ENCODE data around the gene SLC43A3. TPM values are rescaled to one million over a fixed set of nuclear protein-coding genes. Genes with fewer than 3 reads are reported as not detected.

Gene SLC43A3
- polyA plus RNA-seq, 1 donor, result 13.4 TPM

DNA sequence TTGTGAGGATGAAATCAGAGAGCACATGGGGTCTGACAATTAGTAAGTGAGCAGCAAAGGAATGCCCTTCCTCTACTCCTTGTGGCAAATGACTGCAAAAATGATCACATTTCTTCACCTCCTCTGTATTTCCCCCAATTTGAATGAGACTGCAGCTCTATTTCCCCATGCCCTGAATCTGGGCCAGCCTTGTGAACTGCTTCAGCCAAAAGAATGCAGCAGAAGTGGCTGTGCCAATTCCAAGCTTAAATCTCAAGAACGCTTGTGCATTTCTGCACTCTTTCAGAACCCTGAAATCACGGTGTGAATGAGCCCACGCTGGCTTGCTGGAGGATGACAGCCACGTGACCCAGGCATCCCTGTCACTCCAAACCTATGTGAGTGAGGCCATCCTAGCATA lies 9.9 kb downstream of the SLC43A3 start:
- no peaks in the 10 kb centered on the region for H3K4me1 ChIP-seq (ENCODE audit: control insufficient read depth, insufficient read depth, low read length)
- no CpG with 5 or more reads among the region's 4 CpGs for WGBS (ENCODE audit: insufficient coverage, low lambda C conversion rate)
- no peaks in the 10 kb centered on the region for H3K9me3 ChIP-seq (ENCODE audit: control insufficient read depth, low read depth, low read length)
- no peaks in the 10 kb centered on the region for H3K27me3 ChIP-seq (ENCODE audit: control insufficient read depth, insufficient read depth, low read length)
- H3K36me3 ChIP-seq (ENCODE audit: control insufficient read depth, insufficient read depth, low read length), result peaks cover 37% of the 10 kb centered on the region
- H3K27ac ChIP-seq (ENCODE audit: low read length), result no peak overlapping the region
- H3K4me3 ChIP-seq (ENCODE audit: low read length), result no peak overlapping the region
- no peak for DNase-seq

DNA sequence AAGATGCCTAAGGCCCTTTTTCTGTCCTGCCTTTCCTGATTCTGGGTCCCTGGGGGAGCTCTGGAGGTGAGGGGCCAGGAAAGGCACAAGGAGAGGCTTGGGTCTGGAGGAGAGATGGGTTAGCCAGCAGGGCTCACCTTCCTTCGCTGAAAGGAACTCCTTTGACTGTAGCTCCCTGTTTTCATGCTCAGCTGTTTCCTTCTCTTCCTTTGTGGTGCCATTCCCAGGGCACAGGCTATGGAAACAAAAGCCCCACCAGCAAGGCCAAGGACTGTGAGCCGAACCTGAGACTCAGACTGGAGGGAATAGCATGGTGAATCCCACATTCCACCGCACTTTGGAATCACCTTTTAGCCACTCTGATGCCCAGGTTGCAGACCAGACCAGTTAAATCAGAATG lies 10.5 kb downstream of the SLC43A3 start:
- WGBS (ENCODE audit: insufficient coverage, low lambda C conversion rate), result no CpG with 5 or more reads among the region's 3 CpGs
- Histone ChIP-seq H3K27me3 (ENCODE audit: control insufficient read depth, insufficient read depth, low read length) (no peaks in the 10 kb centered on the region), H3K27ac (ENCODE audit: low read length) (no peak overlapping the region), H3K4me3 (ENCODE audit: low read length) (no peak overlapping the region), H3K9me3 (ENCODE audit: control insufficient read depth, low read depth, low read length) (no peaks in the 10 kb centered on the region), H3K4me1 (ENCODE audit: control insufficient read depth, insufficient read depth, low read length) (no peaks in the 10 kb centered on the region), H3K36me3 (ENCODE audit: control insufficient read depth, insufficient read depth, low read length) (peaks cover 37% of the 10 kb centered on the region)
- DNase-seq, result no peak

DNA sequence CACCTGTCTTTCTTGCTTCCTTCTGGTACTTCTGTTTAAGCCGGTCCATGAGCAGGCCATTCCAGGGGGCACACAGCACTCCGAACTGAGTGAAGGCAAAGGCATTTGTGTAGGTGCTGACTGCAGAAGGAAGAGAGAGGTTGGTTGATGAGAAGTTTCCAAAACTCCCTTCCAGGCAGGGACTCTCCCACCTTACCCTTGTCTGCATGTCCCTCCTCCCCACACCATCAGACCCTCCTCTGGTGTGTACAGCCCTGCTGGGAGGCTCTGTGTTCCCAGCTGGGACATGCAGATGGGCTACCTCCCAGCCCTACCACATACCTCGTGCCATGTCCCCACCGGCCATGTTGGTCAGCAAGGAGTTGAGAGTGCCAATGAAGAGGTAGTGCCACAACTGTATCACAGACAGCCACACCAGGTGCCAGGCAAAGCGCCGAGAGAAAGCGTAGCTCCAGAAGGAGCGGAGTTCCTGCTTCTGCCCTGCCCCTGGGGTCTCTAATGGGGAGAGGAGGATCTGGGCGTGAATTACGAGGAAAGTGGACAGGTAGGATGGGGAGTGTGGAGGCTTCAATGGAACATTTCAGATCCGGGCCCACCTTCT lies 12.2 kb downstream of the SLC43A3 start:
- no CpG with 5 or more reads among the region's 11 CpGs for WGBS (ENCODE audit: insufficient coverage, low lambda C conversion rate)
- Histone ChIP-seq H3K9me3 (ENCODE audit: control insufficient read depth, low read depth, low read length) (no peaks in the 10 kb centered on the region), H3K4me3 (ENCODE audit: low read length) (no peak overlapping the region), H3K4me1 (ENCODE audit: control insufficient read depth, insufficient read depth, low read length) (no peaks in the 10 kb centered on the region), H3K36me3 (ENCODE audit: control insufficient read depth, insufficient read depth, low read length) (peaks cover 40% of the 10 kb centered on the region), H3K27ac (ENCODE audit: low read length) (no peak overlapping the region), H3K27me3 (ENCODE audit: control insufficient read depth, insufficient read depth, low read length) (no peaks in the 10 kb centered on the region)
- DNase-seq, result no peak

DNA sequence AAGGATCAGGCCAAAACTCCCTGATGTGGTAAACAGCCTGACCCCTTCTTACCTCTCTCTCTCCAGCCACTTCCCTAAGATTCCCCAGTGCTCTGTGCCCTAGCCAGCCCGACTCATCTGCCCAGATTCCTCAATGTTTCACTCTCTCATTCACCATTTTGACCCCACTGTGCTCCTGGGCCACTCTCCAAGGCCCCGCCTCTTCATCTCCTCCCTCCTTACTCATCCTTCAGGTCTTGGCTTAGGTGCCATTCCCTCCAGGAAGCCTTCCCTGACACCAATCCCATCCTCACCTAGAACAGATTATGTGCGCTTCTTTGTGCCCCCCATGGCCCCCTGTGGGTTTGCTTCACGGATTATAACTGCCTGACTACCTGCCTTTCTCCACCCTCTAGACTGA lies 13.2 kb downstream of the SLC43A3 start:
- no peak for DNase-seq

DNA sequence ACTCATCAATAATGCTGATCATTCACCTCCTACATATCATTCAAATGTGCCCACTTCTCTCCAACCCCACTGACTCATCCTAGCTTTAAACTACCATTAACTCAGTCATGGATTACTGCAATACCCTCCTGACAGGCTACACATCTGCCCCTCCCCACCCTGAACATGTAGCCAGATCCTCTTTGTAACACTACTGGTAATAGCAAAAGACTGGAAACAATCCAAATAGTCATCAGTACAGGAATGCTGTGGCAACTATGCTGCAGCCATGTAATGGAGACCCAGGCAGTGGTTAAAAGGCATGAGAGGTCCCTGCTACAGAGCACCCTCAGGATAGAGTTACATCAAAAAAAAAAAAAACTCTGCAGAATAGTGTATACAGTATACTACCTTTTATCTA lies 16.6 kb downstream of the SLC43A3 start:
- Histone ChIP-seq H3K36me3 (ENCODE audit: control insufficient read depth, insufficient read depth, low read length) (peaks cover 26% of the 10 kb centered on the region), H3K4me3 (ENCODE audit: low read length) (no peak overlapping the region), H3K27me3 (ENCODE audit: control insufficient read depth, insufficient read depth, low read length) (no peaks in the 10 kb centered on the region), H3K4me1 (ENCODE audit: control insufficient read depth, insufficient read depth, low read length) (no peaks in the 10 kb centered on the region), H3K27ac (ENCODE audit: low read length) (no peak overlapping the region), H3K9me3 (ENCODE audit: control insufficient read depth, low read depth, low read length) (no peaks in the 10 kb centered on the region)
- DNase-seq, result no peak

More for the DNA sequence above, 13.2 kb downstream of the SLC43A3 start:
- H3K36me3 ChIP-seq (ENCODE audit: control insufficient read depth, insufficient read depth, low read length), result peaks cover 47% of the 10 kb centered on the region
- no CpG with 5 or more reads among the region's 4 CpGs for WGBS (ENCODE audit: insufficient coverage, low lambda C conversion rate)
- H3K9me3 ChIP-seq (ENCODE audit: control insufficient read depth, low read depth, low read length), result no peaks in the 10 kb centered on the region
- H3K4me1 ChIP-seq (ENCODE audit: control insufficient read depth, insufficient read depth, low read length), result no peaks in the 10 kb centered on the region
- no peaks in the 10 kb centered on the region for H3K27me3 ChIP-seq (ENCODE audit: control insufficient read depth, insufficient read depth, low read length)
- H3K4me3 ChIP-seq (ENCODE audit: low read length), result no peak overlapping the region
- no peak overlapping the region for H3K27ac ChIP-seq (ENCODE audit: low read length)

DNA sequence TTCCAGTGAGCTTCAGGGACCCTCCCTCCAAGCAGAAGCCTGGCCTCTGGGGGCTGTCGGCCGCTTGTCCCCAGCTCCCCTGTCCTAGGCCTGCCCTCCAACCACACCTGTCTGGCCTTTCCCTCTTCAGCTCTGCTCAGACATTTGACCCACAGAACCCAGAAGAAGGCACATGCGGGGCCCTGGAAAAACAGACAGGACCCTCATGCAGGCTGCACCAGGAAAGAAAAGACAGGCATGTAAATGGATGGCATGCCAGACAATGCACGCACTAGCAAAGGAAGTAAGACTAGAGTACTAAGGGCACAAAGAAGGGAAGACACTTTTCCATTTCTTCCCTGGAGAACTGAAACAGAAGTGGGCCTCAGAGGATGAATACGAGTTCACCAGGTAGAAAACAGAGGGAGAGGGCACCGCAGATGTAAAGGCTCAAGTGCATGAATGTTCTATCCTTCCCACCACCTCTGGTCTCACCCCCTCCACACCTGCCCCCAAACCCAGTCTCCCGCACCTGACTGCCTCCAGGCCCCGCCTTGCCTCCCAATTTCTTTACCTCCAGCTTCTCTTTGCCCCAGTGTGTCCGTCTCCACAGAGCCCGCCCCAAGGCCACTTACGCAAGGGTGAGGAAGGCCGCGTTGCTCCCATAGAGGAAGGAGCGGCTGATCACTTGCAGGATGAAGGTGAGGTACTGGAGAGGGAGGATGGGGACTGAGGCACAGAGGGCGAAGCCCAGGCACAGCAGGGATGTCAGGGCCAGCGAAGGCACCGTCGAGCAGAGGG lies 17.4 kb downstream of the SLC43A3 start:
- H3K4me3 ChIP-seq (ENCODE audit: low read length), result no peak overlapping the region
- no peaks in the 10 kb centered on the region for H3K9me3 ChIP-seq (ENCODE audit: control insufficient read depth, low read depth, low read length)
- WGBS (ENCODE audit: insufficient coverage, low lambda C conversion rate), result no CpG with 5 or more reads among the region's 18 CpGs
- peaks cover 21% of the 10 kb centered on the region for H3K36me3 ChIP-seq (ENCODE audit: control insufficient read depth, insufficient read depth, low read length)
- no peak for DNase-seq
- H3K4me1 ChIP-seq (ENCODE audit: control insufficient read depth, insufficient read depth, low read length), result no peaks in the 10 kb centered on the region
- no peak overlapping the region for H3K27ac ChIP-seq (ENCODE audit: low read length)
- H3K27me3 ChIP-seq (ENCODE audit: control insufficient read depth, insufficient read depth, low read length), result no peaks in the 10 kb centered on the region

DNA sequence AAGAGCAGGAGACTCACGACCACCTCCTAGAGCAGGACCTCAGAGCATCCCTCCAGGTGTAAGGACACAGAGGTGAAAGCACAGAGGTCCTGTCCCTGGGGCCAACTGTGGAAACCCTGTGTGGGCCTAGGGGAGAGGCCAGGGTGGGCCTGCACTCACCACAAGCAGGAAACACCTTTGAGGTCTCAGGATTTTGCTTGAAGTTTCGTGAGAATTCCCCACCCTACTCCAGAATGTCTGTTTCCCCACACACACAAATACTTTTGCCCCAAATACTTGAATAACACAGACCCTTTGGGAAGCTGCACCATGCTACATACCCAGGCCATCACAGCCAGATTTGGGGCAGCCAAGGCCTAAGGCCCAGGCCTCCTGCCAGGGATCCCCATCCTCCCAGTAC lies 18.1 kb downstream of the SLC43A3 start:
- no peak for DNase-seq
- no peak overlapping the region for H3K4me3 ChIP-seq (ENCODE audit: low read length)
- no peaks in the 10 kb centered on the region for H3K9me3 ChIP-seq (ENCODE audit: control insufficient read depth, low read depth, low read length)
- WGBS (ENCODE audit: insufficient coverage, low lambda C conversion rate), result no CpG with 5 or more reads among the region's 2 CpGs
- H3K36me3 ChIP-seq (ENCODE audit: control insufficient read depth, insufficient read depth, low read length), result peaks cover 17% of the 10 kb centered on the region
- H3K27me3 ChIP-seq (ENCODE audit: control insufficient read depth, insufficient read depth, low read length), result no peaks in the 10 kb centered on the region
- H3K4me1 ChIP-seq (ENCODE audit: control insufficient read depth, insufficient read depth, low read length), result no peaks in the 10 kb centered on the region
- no peak overlapping the region for H3K27ac ChIP-seq (ENCODE audit: low read length)

DNA sequence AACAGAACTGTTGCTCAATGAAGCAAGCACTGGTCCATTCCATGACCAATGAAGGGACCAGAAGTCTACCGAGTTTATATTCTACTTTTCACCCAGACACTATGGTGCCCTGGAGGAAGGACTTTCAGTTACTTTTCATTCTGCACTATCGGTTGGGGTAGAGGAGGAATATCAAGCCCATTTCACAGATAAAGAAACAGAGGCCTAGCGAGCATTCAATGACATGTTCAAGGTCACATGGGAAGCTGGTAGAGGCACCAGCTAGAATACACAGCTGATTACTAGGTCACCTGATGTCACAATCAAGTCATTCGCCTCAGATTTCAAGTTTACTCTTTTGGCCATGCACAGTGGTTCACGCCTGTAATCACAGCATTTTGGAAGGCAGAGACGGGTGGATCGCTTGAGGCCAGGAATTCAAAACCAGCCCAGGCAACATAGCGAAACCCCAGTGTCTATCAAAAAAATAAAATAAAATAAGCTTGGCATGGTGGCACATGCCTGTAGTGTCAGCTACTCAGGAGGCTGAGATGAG lies 18.9 kb downstream of the SLC43A3 start:
- H3K27ac ChIP-seq (ENCODE audit: low read length), result no peak overlapping the region
- WGBS (ENCODE audit: insufficient coverage, low lambda C conversion rate), result 83% methylated on average over 1 of the region's 8 CpGs

DNA sequence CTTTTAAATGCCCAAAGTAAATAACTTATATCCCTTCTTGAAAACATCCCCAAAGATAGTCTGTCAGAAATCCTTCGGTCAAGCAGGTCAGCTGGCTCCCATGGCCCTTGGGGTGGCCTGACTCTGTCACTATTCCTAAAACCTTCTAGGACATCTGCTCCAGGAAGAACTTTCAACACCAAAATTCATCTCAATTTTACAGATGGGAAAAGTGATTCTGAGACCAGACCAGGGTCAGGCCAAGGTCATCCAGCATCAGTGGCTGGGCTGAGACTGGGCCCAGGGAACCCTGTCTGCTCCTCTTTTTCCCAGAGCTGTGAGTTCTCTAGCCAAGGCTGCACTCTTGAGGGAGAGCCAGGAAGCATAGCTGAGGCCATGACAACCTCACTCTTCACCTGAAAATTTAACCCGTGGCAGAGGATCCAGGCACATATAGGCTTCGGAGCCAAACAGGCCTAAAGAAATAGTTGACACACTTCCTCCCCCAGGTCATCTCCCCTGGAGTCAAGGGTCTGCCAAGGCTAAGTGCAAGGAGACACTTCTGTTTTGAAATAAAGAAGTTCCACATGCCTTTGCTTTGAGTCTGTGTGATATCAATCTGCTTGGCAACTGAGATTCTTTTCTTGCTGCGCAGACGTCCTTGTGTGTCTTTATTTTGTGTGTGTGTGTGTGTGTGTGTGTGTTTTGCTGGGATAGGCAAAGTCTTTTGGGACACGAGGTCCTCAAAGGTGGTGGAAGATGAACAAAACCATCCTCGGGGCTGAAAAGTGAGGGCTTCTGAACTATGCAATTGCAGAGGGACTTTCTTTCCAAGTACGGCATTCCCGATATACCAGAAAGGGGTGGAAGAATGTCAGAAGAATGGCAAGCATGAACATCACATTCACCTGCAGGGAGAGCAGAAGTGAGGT lies 19.7 kb downstream of the SLC43A3 start:
- Histone ChIP-seq H3K4me1 (ENCODE audit: control insufficient read depth, insufficient read depth, low read length) (no peaks in the 10 kb centered on the region), H3K27ac (ENCODE audit: low read length) (no peak overlapping the region), H3K9me3 (ENCODE audit: control insufficient read depth, low read depth, low read length) (no peaks in the 10 kb centered on the region), H3K27me3 (ENCODE audit: control insufficient read depth, insufficient read depth, low read length) (no peaks in the 10 kb centered on the region), H3K36me3 (ENCODE audit: control insufficient read depth, insufficient read depth, low read length) (peaks cover 14% of the 10 kb centered on the region), H3K4me3 (ENCODE audit: low read length) (no peak overlapping the region)
- no CpG with 5 or more reads among the region's 9 CpGs for WGBS (ENCODE audit: insufficient coverage, low lambda C conversion rate)
- no peak for DNase-seq

More for the DNA sequence above, 18.9 kb downstream of the SLC43A3 start:
- Histone ChIP-seq H3K27me3 (ENCODE audit: control insufficient read depth, insufficient read depth, low read length) (no peaks in the 10 kb centered on the region), H3K4me1 (ENCODE audit: control insufficient read depth, insufficient read depth, low read length) (no peaks in the 10 kb centered on the region), H3K36me3 (ENCODE audit: control insufficient read depth, insufficient read depth, low read length) (peaks cover 14% of the 10 kb centered on the region), H3K9me3 (ENCODE audit: control insufficient read depth, low read depth, low read length) (no peaks in the 10 kb centered on the region), H3K4me3 (ENCODE audit: low read length) (no peak overlapping the region)
- no peak for DNase-seq

DNA sequence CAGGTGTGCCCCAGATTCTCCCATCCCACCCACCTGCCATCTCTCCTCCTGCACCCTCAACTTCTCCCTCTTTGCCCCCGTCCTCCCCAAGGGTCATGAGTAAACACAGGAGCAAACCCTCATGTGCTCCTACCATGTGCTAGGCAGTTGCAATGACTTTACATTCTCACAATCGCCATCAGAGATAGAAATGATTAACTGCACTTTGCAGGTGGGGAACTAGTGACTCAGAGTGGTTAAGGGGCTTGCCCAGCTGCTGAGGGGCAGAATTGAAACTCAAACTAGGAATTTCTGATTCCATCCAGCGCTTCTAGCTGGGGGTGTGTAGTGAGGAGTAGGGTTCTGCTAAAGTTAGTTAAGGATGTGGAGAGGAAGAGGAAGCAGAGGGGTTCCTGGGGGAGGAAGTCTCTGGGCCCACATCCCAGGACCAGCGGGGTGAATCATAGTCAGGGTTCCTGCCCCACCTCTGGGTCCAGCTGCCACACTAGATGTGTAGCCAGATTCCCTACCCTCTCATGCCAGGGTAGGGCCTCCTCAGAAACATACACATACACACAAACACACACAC lies 20.5 kb downstream of the SLC43A3 start:
- Histone ChIP-seq H3K4me3 (ENCODE audit: low read length) (no peak overlapping the region), H3K9me3 (ENCODE audit: control insufficient read depth, low read depth, low read length) (no peaks in the 10 kb centered on the region), H3K27ac (ENCODE audit: low read length) (no peak overlapping the region), H3K36me3 (ENCODE audit: control insufficient read depth, insufficient read depth, low read length) (peaks cover 14% of the 10 kb centered on the region), H3K27me3 (ENCODE audit: control insufficient read depth, insufficient read depth, low read length) (no peaks in the 10 kb centered on the region), H3K4me1 (ENCODE audit: control insufficient read depth, insufficient read depth, low read length) (no peaks in the 10 kb centered on the region)
- WGBS (ENCODE audit: insufficient coverage, low lambda C conversion rate), result no CpG with 5 or more reads among the region's 4 CpGs
- no peak for DNase-seq

Data from large intestine (tissue), 3 donors.